GM12874 (cell line): ENCODE results near the gene LGALSL.

ENCODE experiments used
- TF ChIP-seq, protein P1 (sequence below): IDR thresholded peaks from 2 replicates; pipeline ENCODE4 v1.5.1; 2011; ENCODE audit warnings: low read depth, mild to moderate bottlenecking, control low read depth, low read length, moderate library complexity; ENCODE audit not compliant: insufficient read depth

Gene LGALSL

GRCh38 chr2:64442801-64443429 is 11.0 kb upstream of the LGALSL start:
- TF ChIP-seq, protein P1, sequence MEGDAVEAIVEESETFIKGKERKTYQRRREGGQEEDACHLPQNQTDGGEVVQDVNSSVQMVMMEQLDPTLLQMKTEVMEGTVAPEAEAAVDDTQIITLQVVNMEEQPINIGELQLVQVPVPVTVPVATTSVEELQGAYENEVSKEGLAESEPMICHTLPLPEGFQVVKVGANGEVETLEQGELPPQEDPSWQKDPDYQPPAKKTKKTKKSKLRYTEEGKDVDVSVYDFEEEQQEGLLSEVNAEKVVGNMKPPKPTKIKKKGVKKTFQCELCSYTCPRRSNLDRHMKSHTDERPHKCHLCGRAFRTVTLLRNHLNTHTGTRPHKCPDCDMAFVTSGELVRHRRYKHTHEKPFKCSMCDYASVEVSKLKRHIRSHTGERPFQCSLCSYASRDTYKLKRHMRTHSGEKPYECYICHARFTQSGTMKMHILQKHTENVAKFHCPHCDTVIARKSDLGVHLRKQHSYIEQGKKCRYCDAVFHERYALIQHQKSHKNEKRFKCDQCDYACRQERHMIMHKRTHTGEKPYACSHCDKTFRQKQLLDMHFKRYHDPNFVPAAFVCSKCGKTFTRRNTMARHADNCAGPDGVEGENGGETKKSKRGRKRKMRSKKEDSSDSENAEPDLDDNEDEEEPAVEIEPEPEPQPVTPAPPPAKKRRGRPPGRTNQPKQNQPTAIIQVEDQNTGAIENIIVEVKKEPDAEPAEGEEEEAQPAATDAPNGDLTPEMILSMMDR = no peak

GRCh38 chr2:64447317-64448040 is 6.5 kb upstream of the LGALSL start:
- TF ChIP-seq, protein P1 = no peak

DNA sequence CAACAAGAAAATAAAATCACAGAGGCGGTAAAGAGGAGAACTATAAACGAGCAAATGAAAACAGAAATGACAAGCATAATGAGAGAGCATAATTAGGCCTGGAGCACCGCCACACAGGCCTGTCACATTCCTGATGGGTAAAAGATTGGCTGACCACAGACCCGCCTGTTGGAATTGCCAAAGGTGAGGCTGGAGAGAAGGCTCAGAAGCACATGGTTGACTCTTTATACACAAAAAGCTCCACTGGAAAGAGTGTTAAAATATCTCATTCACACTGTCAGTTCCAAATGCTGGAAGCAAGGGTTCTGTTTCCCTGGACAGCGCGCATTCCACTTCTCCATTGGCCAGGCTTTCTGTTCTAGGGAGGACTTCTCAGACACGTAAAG is 5.9 kb upstream of the LGALSL start:
- TF ChIP-seq, protein P1 = no peak

- TF ChIP-seq, protein P1 = no peak
Observed at GRCh38 chr2:64451051-64451450, 2.9 kb upstream of the LGALSL start.

DNA sequence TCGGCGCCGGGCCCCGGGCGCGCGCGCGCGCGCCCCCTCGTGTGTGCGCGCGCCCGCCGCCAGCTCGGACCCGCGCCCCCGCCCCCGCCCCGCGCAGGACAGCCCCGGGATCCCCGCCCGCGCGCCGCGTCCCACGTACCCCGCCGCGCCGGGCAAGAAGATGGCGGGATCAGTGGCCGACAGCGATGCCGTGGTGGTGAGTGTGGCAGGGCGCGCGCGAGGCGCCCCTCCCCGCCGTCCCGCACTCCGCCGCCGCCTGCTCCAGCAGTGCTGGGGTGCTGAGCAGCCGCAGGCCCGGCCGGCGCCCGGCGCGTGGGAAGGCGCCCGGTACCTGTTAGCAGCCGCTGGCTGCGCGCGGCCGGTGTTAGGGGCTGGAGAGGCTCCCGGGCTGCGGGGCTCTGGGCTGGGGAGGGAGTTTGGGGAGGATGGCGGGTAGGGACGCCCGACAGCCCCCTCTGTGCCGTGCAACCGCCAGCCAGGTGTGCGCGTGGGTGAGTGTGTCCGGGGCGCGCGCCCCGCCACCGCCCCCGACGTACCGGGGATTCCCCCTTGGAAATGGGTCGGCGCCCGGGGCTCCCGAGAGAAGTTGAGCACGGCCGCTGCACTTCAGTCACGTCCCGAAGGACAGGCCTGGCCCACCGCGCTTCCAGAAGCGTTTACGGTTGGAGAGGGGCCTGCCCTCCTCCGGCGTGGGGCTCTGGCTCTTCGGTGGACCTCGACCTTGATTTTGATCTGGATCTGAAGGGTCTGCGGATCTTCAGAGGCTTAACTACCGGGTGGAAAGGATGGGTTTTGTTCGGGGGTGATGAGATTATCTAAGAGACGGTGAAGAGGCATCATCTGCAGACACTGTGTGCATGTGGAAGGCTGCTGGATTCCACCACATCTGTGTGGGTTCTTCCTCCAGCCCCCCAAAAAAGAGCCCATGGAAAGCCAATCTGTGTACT is 697 bp downstream of the LGALSL start:
- TF ChIP-seq, protein P1 = no peak

- TF ChIP-seq, protein P1 = no peak
Observed at GRCh38 chr2:64455545-64455944, 1.6 kb downstream of the LGALSL start.

GRCh38 chr2:64456293-64456692 is 2.3 kb downstream of the LGALSL start:
- TF ChIP-seq, protein P1 = no peak
